Endodermal cell (in vitro differentiated cells): ENCODE measurements around the gene ADGRD2. TPM values are rescaled to one million over a fixed set of nuclear protein-coding genes. Genes with fewer than 3 reads are reported as not detected.
"Not testable (repeated sequence)": the region's sequence is repeated elsewhere in the genome, so short reads cannot be mapped to it uniquely, and the experiment has no call there.

Experiments
- DNase-seq: peaks from one replicate; pipeline ENCODE4 v3.0.0-alpha.2; 2017
- H3K27ac ChIP-seq: 2 replicates; pipeline ENCODE4 v1.5.1; 2013; ENCODE audit warnings: mild to moderate bottlenecking, low read depth, low read length, moderate library complexity
- H3K27me3 ChIP-seq: 2 replicates; pipeline ENCODE4 v1.6.1; 2013; ENCODE audit warnings: mild to moderate bottlenecking, low read length, moderate library complexity; ENCODE audit not compliant: insufficient read depth, control insufficient read depth, poor library complexity, severe bottlenecking
- H3K36me3 ChIP-seq: 2 replicates; pipeline ENCODE4 v1.7.0; 2013; ENCODE audit warnings: mild to moderate bottlenecking, low read length, moderate library complexity; ENCODE audit not compliant: control insufficient read depth, insufficient read depth
- H3K4me1 ChIP-seq: one replicate; pipeline ENCODE4 v1.7.0; 2013; ENCODE audit warnings: low read length; ENCODE audit not compliant: control insufficient read depth, insufficient read depth
- H3K4me3 ChIP-seq: 2 replicates; pipeline ENCODE4 v1.5.1; 2013; ENCODE audit warnings: mild to moderate bottlenecking, low read length, moderate library complexity
- H3K9ac ChIP-seq: 2 replicates; pipeline ENCODE4 v1.6.1; 2013; ENCODE audit warnings: mild to moderate bottlenecking, low read length, moderate library complexity; ENCODE audit not compliant: poor library complexity, severe bottlenecking; ENCODE audit errors: extremely low read depth
- H3K9me3 ChIP-seq: 2 replicates; pipeline ENCODE4 v1.6.1; 2013; ENCODE audit warnings: mild to moderate bottlenecking, low read length, moderate library complexity; ENCODE audit not compliant: control insufficient read depth
- H3K27ac Mint-ChIP-seq: 2 replicates; pipeline ENCODE4 v1.8.0; 2020; ENCODE audit warnings: mixed read lengths
- H3K27me3 Mint-ChIP-seq: 2 replicates; pipeline ENCODE4 v1.8.0; 2021; ENCODE audit warnings: mild to moderate bottlenecking, mixed read lengths; ENCODE audit not compliant: insufficient read depth
- H3K36me3 Mint-ChIP-seq: 2 replicates; pipeline ENCODE4 v1.8.0; 2020; ENCODE audit warnings: low read depth, mixed read lengths
- H3K4me1 Mint-ChIP-seq: 2 replicates; pipeline ENCODE4 v1.8.0; 2020; ENCODE audit warnings: mixed read lengths
- H3K4me3 Mint-ChIP-seq: 2 replicates; pipeline ENCODE4 v1.8.0; 2020; ENCODE audit warnings: mild to moderate bottlenecking, moderate library complexity, mixed read lengths
- H3K9me3 Mint-ChIP-seq: 2 replicates; pipeline ENCODE4 v1.8.0; 2020; ENCODE audit warnings: mild to moderate bottlenecking, mixed read lengths
- CTCF ChIP-seq: fragments of 200-600 bp; sonication (generic); conservative IDR thresholded peaks from 2 replicates; pipeline ENCODE4 v1.5.0; 2021; ENCODE audit warnings: antibody characterized with exemption, mild to moderate bottlenecking
- WGBS, 2 experiments: methylation state at CpG; one replicate each; pipeline versions ENCODE4 v1.1.5 to v1.1.7; 2013; ENCODE audit warnings: missing lambda C conversion rate in 2 of 2, mixed read lengths in 1 of 2; ENCODE audit not compliant: insufficient coverage in 1 of 2, insufficient read length in 1 of 2; 5-methylcytosine and 5-hydroxymethylcytosine counted together
- total RNA-seq, 2 donors: library from RNA; stranded (reverse); fragmentation: NEBNext Ultra II Directional in 1 of 2; extraction: Animal tissue kit (Norgen Biotek cat#: 25700) in 1 of 2; gene quantifications; 2 replicates in 1 of 2; 3 replicates in 1 of 2; pipeline ENCODE4 v1.2.1, GENCODE V29; 2021

The ADGRD2 gene
- total RNA-seq, 2 donors from 2014 or later = 0.33 to 0.40 TPM

- TF ChIP-seq CTCF = no peak
- Mint-ChIP-seq H3K27ac (no peak overlapping the region), H3K9me3 (no peaks in the 10 kb centered on the region), H3K4me1 (peaks cover 2% of the 10 kb centered on the region), H3K36me3 (no peaks in the 10 kb centered on the region), H3K27me3 (peaks cover 11% of the 10 kb centered on the region), H3K4me3 (no peak overlapping the region)
- Histone ChIP-seq H3K4me3 (no peak overlapping the region), H3K4me1 (no peaks in the 10 kb centered on the region), H3K9ac (no peak overlapping the region), H3K27ac (no peak overlapping the region), H3K9me3 (no peaks in the 10 kb centered on the region), H3K27me3 (peaks cover 8% of the 10 kb centered on the region), H3K36me3 (no peaks in the 10 kb centered on the region)
- 75 to 78% methylated on average over 7 to 11 of the region's 11 CpGs for WGBS, 2 experiments
- no peak for DNase-seq
Observed at GRCh38 chr9:124423591-124423990, 26.7 kb upstream of the ADGRD2 start.

- H3K36me3 ChIP-seq, H3K9me3 ChIP-seq, H3K9ac ChIP-seq, H3K27ac ChIP-seq, H3K27me3 ChIP-seq, H3K4me3 Mint-ChIP-seq, H3K4me1 Mint-ChIP-seq, H3K9me3 Mint-ChIP-seq, H3K36me3 Mint-ChIP-seq, H3K4me3 ChIP-seq, DNase-seq, H3K27ac Mint-ChIP-seq, H3K4me1 ChIP-seq: not testable (repeated sequence)
- no CpG with 5 or more reads among the region's 12 CpGs for WGBS, 2 experiments
- H3K27me3 Mint-ChIP-seq = peaks cover 11% of the 10 kb centered on the region
Observed at GRCh38 chr9:124425733-124426132, 24.5 kb upstream of the ADGRD2 start.

GRCh38 chr9:124426361-124426760, 23.9 kb upstream of the ADGRD2 start:
- Mint-ChIP-seq H3K9me3 (no peaks in the 10 kb centered on the region), H3K27ac (no peak overlapping the region), H3K4me1 (no peaks in the 10 kb centered on the region), H3K27me3 (peaks cover 11% of the 10 kb centered on the region), H3K4me3 (no peak overlapping the region), H3K36me3 (no peaks in the 10 kb centered on the region)
- no peak overlapping the region for H3K27ac ChIP-seq
- TF ChIP-seq CTCF = no peak
- H3K9ac ChIP-seq = no peak overlapping the region
- H3K27me3 ChIP-seq = peaks cover 8% of the 10 kb centered on the region
- 80 to 94% methylated on average over 2 to 7 of the region's 7 CpGs for WGBS, 2 experiments
- no peaks in the 10 kb centered on the region for H3K36me3 ChIP-seq
- no peak for DNase-seq
- no peaks in the 10 kb centered on the region for H3K4me1 ChIP-seq
- no peak overlapping the region for H3K4me3 ChIP-seq
- H3K9me3 ChIP-seq = no peaks in the 10 kb centered on the region

GRCh38 chr9:124427281-124427680, 23.0 kb upstream of the ADGRD2 start:
- peaks cover 11% of the 10 kb centered on the region for H3K27me3 Mint-ChIP-seq
- 73% methylated on average over 4 of the region's 4 CpGs; no CpG with 5 or more reads in 1 of the 2 experiments for WGBS, 2 experiments
- H3K36me3 Mint-ChIP-seq = no peaks in the 10 kb centered on the region
- no peak overlapping the region for H3K27ac Mint-ChIP-seq
- H3K36me3 ChIP-seq = no peaks in the 10 kb centered on the region
- H3K4me1 Mint-ChIP-seq = no peaks in the 10 kb centered on the region
- no peak for DNase-seq
- no peaks in the 10 kb centered on the region for H3K9me3 Mint-ChIP-seq
- no peaks in the 10 kb centered on the region for H3K4me1 ChIP-seq
- no peak for TF ChIP-seq CTCF
- no peaks in the 10 kb centered on the region for H3K9me3 ChIP-seq
- H3K4me3 Mint-ChIP-seq = no peak overlapping the region
- no peak overlapping the region for H3K4me3 ChIP-seq
- H3K27ac ChIP-seq = no peak overlapping the region
- peaks cover 8% of the 10 kb centered on the region for H3K27me3 ChIP-seq
- H3K9ac ChIP-seq = no peak overlapping the region
